ENCODE measurements around the gene FGF5. TPM values are rescaled to one million over a fixed set of nuclear protein-coding genes. Genes with fewer than 3 reads are reported as not detected.
A peak's percentile ranks its signal among the peaks of the same experiment; 100 is the strongest.

The FGF5 gene
- total RNA-seq, 1 donor from 2014 or later = 5.8 TPM

DNA sequence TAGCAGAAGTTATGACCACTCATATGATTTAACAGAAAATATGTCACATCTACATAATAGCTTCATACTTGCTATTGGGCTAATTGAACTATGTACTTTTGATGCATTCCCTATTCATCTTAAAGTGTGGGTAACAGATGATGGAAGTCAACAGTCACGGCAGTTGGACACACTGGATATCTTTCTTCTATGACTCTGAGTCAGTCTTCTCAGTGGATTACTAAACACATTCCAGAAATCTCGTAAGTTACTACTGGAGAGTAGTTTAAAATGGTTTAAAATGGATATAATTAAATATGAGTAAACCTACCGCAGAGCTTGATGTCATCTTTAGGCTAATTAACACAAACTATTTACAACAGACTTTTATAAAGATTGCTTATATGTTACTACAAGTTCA lies 39.0 kb downstream of the FGF5 start:
- no peak overlapping the region for H3K4me3 ChIP-seq (ENCODE audit: low read depth, low read length)
- DNase-seq (ENCODE audit: low read depth) = no peak
- TF ChIP-seq, protein P1, sequence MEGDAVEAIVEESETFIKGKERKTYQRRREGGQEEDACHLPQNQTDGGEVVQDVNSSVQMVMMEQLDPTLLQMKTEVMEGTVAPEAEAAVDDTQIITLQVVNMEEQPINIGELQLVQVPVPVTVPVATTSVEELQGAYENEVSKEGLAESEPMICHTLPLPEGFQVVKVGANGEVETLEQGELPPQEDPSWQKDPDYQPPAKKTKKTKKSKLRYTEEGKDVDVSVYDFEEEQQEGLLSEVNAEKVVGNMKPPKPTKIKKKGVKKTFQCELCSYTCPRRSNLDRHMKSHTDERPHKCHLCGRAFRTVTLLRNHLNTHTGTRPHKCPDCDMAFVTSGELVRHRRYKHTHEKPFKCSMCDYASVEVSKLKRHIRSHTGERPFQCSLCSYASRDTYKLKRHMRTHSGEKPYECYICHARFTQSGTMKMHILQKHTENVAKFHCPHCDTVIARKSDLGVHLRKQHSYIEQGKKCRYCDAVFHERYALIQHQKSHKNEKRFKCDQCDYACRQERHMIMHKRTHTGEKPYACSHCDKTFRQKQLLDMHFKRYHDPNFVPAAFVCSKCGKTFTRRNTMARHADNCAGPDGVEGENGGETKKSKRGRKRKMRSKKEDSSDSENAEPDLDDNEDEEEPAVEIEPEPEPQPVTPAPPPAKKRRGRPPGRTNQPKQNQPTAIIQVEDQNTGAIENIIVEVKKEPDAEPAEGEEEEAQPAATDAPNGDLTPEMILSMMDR (conservative IDR thresholded peaks at IDR 0.05; ENCODE audit: low read depth, low read length) = no peak

DNA sequence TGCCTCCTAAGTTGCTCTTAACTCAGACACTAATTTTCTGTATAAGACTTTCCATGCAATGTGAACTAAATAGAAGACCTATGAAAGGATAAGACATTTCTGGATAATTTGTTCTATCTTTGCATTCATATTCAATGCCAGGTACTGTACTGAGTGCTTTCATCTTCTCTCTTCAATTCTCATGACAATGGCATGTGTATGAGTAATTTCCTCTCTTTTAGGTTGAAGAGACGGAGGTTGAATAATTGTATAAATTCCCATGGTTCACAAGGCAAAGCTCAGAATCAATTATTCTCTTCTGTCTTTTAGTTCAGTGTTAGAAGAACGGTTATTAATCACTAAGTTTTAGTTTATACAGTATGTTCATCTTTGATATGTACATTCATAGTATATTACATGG lies 39.8 kb downstream of the FGF5 start:
- TF ChIP-seq, protein P1 (conservative IDR thresholded peaks at IDR 0.05; ENCODE audit: low read depth, low read length) = no peak
- no peak overlapping the region for H3K4me3 ChIP-seq (ENCODE audit: low read depth, low read length)
- DNase-seq (ENCODE audit: low read depth) = no peak

DNA sequence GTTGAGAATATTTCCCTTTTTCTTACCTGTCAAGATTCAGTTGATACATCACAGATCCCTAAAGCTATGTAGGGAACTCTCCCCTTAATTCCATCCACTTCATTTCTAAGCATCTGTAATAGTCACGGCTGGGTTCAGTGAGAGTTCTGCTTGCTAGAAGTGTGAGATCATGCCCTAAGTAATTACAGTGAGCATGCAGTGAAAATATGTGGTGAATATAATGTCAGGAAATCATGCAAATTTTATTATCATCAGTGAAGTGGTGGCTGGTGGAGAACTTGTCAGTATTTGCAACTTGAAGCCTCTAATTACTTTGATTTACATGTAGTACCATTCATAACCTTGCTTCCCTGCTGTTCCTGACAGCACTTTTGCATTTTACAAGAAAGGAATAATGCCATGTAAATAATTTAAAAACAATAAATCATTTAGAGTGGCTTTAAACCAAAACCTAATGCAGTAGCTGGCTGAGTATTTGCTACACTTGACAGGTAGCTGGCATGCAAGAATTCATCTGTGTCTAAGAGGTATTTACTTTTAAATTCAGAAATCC lies 40.8 kb downstream of the FGF5 start:
- H3K4me3 ChIP-seq (ENCODE audit: low read depth, low read length) = no peak overlapping the region
- DNase-seq (ENCODE audit: low read depth) = no peak
- TF ChIP-seq, protein P1 (conservative IDR thresholded peaks at IDR 0.05; ENCODE audit: low read depth, low read length) = no peak

DNA sequence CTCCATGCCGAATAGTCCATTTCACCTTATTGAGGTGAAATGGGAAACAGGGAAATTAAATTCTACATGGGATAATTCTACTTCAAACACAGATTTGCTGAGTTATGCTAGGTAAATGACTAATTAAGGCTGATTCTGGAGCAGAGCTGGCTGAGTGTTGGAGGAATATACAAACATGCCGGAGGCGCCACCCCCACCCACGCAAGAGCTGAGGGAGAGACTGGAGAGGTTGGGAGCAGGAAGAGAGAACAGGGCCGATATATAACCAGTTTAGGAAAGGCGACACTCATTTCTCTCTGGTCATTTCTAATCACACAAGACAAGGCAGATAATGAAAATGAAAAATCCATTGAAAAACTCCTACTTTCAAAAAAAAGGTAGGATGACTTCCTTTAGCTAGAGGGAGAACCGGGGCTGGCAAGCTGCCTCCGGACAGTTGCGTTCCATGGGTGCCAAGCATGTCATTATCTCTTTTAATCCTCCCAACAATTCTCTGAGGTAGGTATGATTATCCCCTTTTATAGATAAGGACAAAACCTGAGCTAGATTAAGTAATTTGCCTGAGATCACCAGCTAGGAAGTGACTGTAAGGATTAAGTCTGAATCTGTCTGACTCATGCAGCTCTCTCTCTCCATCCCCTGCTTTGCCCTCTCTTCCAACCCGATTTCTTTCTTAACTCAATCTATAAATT lies 41.5 kb downstream of the FGF5 start:
- TF ChIP-seq, protein P1 (conservative IDR thresholded peaks at IDR 0.05; ENCODE audit: low read depth, low read length) = no peak
- DNase-seq (ENCODE audit: low read depth) = no peak
- H3K4me3 ChIP-seq (ENCODE audit: low read depth, low read length) = peak overlapping the region; percentile 15

DNA sequence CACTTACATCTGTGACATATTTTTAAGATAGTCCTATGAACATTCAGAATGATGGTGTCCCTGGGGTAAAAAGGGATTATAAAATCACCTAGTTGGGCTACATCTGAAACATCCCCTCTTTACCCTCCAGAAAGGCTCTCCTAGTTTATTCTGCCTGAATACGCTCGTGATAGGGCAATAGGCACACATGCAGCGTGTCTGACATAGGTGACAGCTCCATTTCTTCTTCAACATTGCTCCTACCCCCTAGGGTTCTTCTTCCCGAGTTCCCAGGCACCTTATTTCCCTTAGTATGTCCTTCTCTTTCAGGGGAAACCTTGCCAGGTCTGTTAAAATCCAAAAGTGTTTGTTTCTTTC lies 42.0 kb downstream of the FGF5 start:
- no peak for DNase-seq (ENCODE audit: low read depth)
- TF ChIP-seq, protein P1 (conservative IDR thresholded peaks at IDR 0.05; ENCODE audit: low read depth, low read length) = no peak
- H3K4me3 ChIP-seq (ENCODE audit: low read depth, low read length) = no peak overlapping the region

DNA sequence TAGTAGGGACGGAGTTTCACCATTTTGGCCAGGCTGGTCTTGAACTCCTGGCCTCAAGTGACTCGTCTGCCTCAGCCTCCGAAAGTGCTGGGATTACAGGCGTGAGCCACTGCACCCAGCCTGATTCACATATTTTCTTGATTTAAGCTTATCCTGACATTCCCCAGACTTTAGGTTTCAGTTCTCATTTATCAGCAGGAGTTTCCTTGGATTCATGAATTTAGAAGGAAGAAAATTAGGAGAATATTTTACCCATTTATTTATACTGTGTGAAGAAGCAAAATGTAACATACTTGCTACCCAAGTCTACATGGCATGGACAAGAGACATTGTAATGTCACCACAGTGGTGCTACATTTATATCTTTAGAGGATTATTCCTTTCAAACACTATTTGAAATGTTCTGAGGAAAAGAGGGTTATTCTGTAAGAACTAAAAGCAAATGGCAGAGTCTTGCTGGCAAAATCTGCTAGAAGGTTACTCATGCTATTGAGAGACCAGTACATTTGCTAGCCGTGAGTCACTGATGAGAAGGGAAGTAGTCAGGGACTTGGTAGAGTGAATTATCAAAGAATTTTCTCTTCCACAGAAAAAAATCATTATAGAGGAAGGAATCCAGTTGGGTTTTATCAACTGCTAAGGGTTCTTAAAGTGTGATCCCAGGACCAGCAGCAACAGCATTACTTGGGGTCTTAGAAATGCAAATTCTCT lies 43.0 kb downstream of the FGF5 start:
- no peak overlapping the region for H3K4me3 ChIP-seq (ENCODE audit: low read depth, low read length)
- TF ChIP-seq, protein P1 (conservative IDR thresholded peaks at IDR 0.05; ENCODE audit: low read depth, low read length) = no peak
- DNase-seq (ENCODE audit: low read depth) = peak; percentile 59

All from epithelial cell of proximal tubule (primary cell).